Small intestine (tissue), 7 donors: ENCODE data around the gene VPS25. TPM values are rescaled to one million over a fixed set of nuclear protein-coding genes. Genes with fewer than 3 reads are reported as not detected.
A peak's percentile ranks its signal among the peaks of the same experiment; 100 is the strongest.

Experiments used
- DNase-seq, 2 donors: peaks; one replicate each; pipeline versions ENCODE4 v3.0.0 to v3.0.0-alpha.2; 2013
- FAIRE-seq: peaks from 2 replicates; lab custom pipeline; 2012; peaks lifted over from hg19 to GRCh38; lab: Jason Lieb, UNC
- H3K27ac ChIP-seq, 3 donors: one replicate each; pipeline ENCODE4 v1.5.1; 2013; ENCODE audit warnings: low read length in 2 of 3, mild to moderate bottlenecking in 2 of 3, control low read depth in 1 of 3, inconsistent platforms in 1 of 3, low read depth in 1 of 3, moderate library complexity in 1 of 3
- H3K27me3 ChIP-seq, 3 donors: one replicate each; pipeline ENCODE4 v1.6.1; 2013; ENCODE audit warnings: low read length in 3 of 3, inconsistent platforms in 1 of 3; ENCODE audit not compliant: control insufficient read depth in 3 of 3, insufficient read depth in 3 of 3
- H3K36me3 ChIP-seq, 3 donors: one replicate each; pipeline ENCODE4 v1.6.1; 2013; ENCODE audit warnings: low read length in 3 of 3, inconsistent platforms in 1 of 3, low read depth in 1 of 3, mild to moderate bottlenecking in 1 of 3, moderate library complexity in 1 of 3; ENCODE audit not compliant: control insufficient read depth in 3 of 3, insufficient read depth in 2 of 3
- H3K4me1 ChIP-seq, 3 donors: one replicate each; pipeline ENCODE4 v1.6.1; 2013; ENCODE audit warnings: low read length in 2 of 3, inconsistent platforms in 1 of 3, low read depth in 1 of 3, mild to moderate bottlenecking in 1 of 3, moderate library complexity in 1 of 3; ENCODE audit not compliant: control insufficient read depth in 3 of 3, insufficient read depth in 2 of 3
- H3K4me3 ChIP-seq, 3 donors: one replicate each; pipeline ENCODE4 v1.5.1; 2013; ENCODE audit warnings: low read length in 3 of 3, control low read depth in 1 of 3, inconsistent platforms in 1 of 3, low read depth in 1 of 3, mild to moderate bottlenecking in 1 of 3, moderate library complexity in 1 of 3
- H3K9me3 ChIP-seq, 2 donors: one replicate each; pipeline ENCODE4 v1.6.1; 2013; ENCODE audit warnings: low read depth in 1 of 2, low read length in 1 of 2; ENCODE audit not compliant: control insufficient read depth in 2 of 2, insufficient read depth in 1 of 2
- WGBS, 3 donors: extraction: QIAGEN DNeasy Blood & Tissue Kit; methylation state at CpG; one replicate each; pipeline ENCODE4 v1.1.7; 2013; 5-methylcytosine and 5-hydroxymethylcytosine counted together
- polyA plus RNA-seq, 4 donors: library from polyadenylated mRNA; stranded (reverse) in 3 of 4; unstranded in 1 of 4; fragments of 200-250 nt in 3 of 4; fragments of 120-200 nt in 1 of 4; gene quantifications; one replicate each; pipeline versions ENCODE4 v1.2.1 to v1.2.3, GENCODE V29; 2013
- donor health status: healthy with polysubstance abuse.
- donor health status: control.
- donor health status: control.
- donor health status: Bipolar disorder and iron deficiency.
- donor health status: healthy.

Gene VPS25
- polyA plus RNA-seq, 4 donors = 85.7 to 117 (median 94.3) TPM

GRCh38 chr17:42783062-42783790 is 10.0 kb downstream of the VPS25 start:
- DNase-seq = no peak
- FAIRE-seq = no peak
- WGBS, 3 donors = 35 to 51% (median 44%) methylated on average over 9 of the region's 9 CpGs
- Histone ChIP-seq H3K27ac (no peak overlapping the region), H3K4me1 (peaks cover 0 to 40% (median 0%) of the 10 kb centered on the region in 3 donors), H3K27me3 (peaks cover 0 to 56% (median 13%) of the 10 kb centered on the region in 3 donors), H3K4me3 (peak overlapping the region in 1 of 3 donors; percentile 60), H3K9me3 (no peaks in the 10 kb centered on the region), H3K36me3 (peaks cover 0 to 70% (median 2%) of the 10 kb centered on the region in 3 donors)

- peaks cover 0 to 39% (median 0%) of the 10 kb centered on the region in 3 donors for H3K4me1 ChIP-seq
- 40 to 84% (median 68%) methylated on average over 22 of the region's 22 CpGs for WGBS, 3 donors
- peaks cover 0 to 70% (median 2%) of the 10 kb centered on the region in 3 donors for H3K36me3 ChIP-seq
- H3K9me3 ChIP-seq = no peaks in the 10 kb centered on the region
- no peak overlapping the region for H3K4me3 ChIP-seq
- H3K27me3 ChIP-seq = peaks cover 0 to 56% (median 13%) of the 10 kb centered on the region in 3 donors
- no peak overlapping the region for H3K27ac ChIP-seq
- FAIRE-seq (no peak), DNase-seq (no peak)
Observed at GRCh38 chr17:42783791-42784138, 10.5 kb downstream of the VPS25 start.

GRCh38 chr17:42784409-42784808 is 11.2 kb downstream of the VPS25 start:
- WGBS, 3 donors = 46 to 81% (median 68%) methylated on average over 23 to 25 of the region's 25 CpGs
- Histone ChIP-seq H3K4me3 (no peak overlapping the region), H3K27me3 (peaks cover 0 to 56% (median 13%) of the 10 kb centered on the region in 3 donors), H3K27ac (no peak overlapping the region), H3K4me1 (peaks cover 0 to 32% (median 0%) of the 10 kb centered on the region in 3 donors), H3K9me3 (no peaks in the 10 kb centered on the region), H3K36me3 (peaks cover 0 to 67% (median 0%) of the 10 kb centered on the region in 3 donors)
- no peak for FAIRE-seq
- DNase-seq = no peak

- H3K4me1 ChIP-seq = peaks cover 0 to 26% (median 0%) of the 10 kb centered on the region in 3 donors
- peaks cover 0 to 61% (median 0%) of the 10 kb centered on the region in 3 donors for H3K36me3 ChIP-seq
- DNase-seq (no peak), FAIRE-seq (no peak)
- no peak overlapping the region for H3K27ac ChIP-seq
- WGBS, 3 donors = 39 to 86% (median 61%) methylated on average over 46 to 52 of the region's 52 CpGs
- H3K4me3 ChIP-seq = no peak overlapping the region
- peaks cover 0 to 56% (median 13%) of the 10 kb centered on the region in 3 donors for H3K27me3 ChIP-seq
- H3K9me3 ChIP-seq = no peaks in the 10 kb centered on the region
Observed at GRCh38 chr17:42784811-42785592, 11.8 kb downstream of the VPS25 start.

- DNase-seq (no peak), FAIRE-seq (no peak)
- peaks cover 0 to 62% (median 0%) of the 10 kb centered on the region in 3 donors for H3K36me3 ChIP-seq
- H3K27ac ChIP-seq = no peak overlapping the region
- WGBS, 3 donors = 88 to 94% (median 93%) methylated on average over 11 of the region's 11 CpGs
- peaks cover 0 to 11% (median 0%) of the 10 kb centered on the region in 3 donors for H3K4me1 ChIP-seq
- peaks cover 0 to 44% (median 10%) of the 10 kb centered on the region in 3 donors for H3K27me3 ChIP-seq
- no peaks in the 10 kb centered on the region for H3K9me3 ChIP-seq
- H3K4me3 ChIP-seq = no peak overlapping the region
Observed at GRCh38 chr17:42787266-42787665, 14.0 kb downstream of the VPS25 start.

GRCh38 chr17:42791948-42792347 is 18.7 kb downstream of the VPS25 start:
- Histone ChIP-seq H3K4me1 (peaks cover 0 to 16% (median 0%) of the 10 kb centered on the region in 3 donors), H3K27ac (no peak overlapping the region), H3K36me3 (peaks cover 0 to 60% (median 0%) of the 10 kb centered on the region in 3 donors), H3K9me3 (no peaks in the 10 kb centered on the region), H3K4me3 (no peak overlapping the region), H3K27me3 (peaks cover 0 to 3% (median 0%) of the 10 kb centered on the region in 3 donors)
- WGBS, 3 donors = 73 to 80% (median 75%) methylated on average over 2 of the region's 2 CpGs
- FAIRE-seq (no peak), DNase-seq (no peak)

- Histone ChIP-seq H3K4me1 (peaks cover 0 to 20% (median 0%) of the 10 kb centered on the region in 3 donors), H3K9me3 (no peaks in the 10 kb centered on the region), H3K36me3 (peaks cover 0 to 56% (median 0%) of the 10 kb centered on the region in 3 donors), H3K4me3 (no peak overlapping the region), H3K27ac (no peak overlapping the region), H3K27me3 (no peaks in the 10 kb centered on the region)
- 68 to 74% (median 72%) methylated on average over 5 of the region's 5 CpGs for WGBS, 3 donors
- DNase-seq (no peak), FAIRE-seq (no peak)
Observed at GRCh38 chr17:42792545-42792944, 19.3 kb downstream of the VPS25 start.

- Histone ChIP-seq H3K36me3 (peaks cover 0 to 41% (median 0%) of the 10 kb centered on the region in 3 donors), H3K27ac (no peak overlapping the region), H3K4me1 (peaks cover 2 to 29% (median 3%) of the 10 kb centered on the region in 3 donors), H3K4me3 (no peak overlapping the region), H3K9me3 (no peaks in the 10 kb centered on the region), H3K27me3 (no peaks in the 10 kb centered on the region)
- WGBS, 3 donors = 57 to 71% (median 60%) methylated on average over 3 to 4 of the region's 4 CpGs
- FAIRE-seq (no peak), DNase-seq (no peak)
Observed at GRCh38 chr17:42795061-42795460, 21.8 kb downstream of the VPS25 start.
